Measurements from ENCODE around the gene CPSF3. TPM values are rescaled to one million over a fixed set of nuclear protein-coding genes. Genes with fewer than 3 reads are reported as not detected.
"Not testable (repeated sequence)": the region's sequence is repeated elsewhere in the genome, so short reads cannot be mapped to it uniquely, and the experiment has no call there.

Gene CPSF3
- total RNA-seq, 1 donor: 38.4 TPM

GRCh38 chr2:9498210-9498609, 74.8 kb downstream of the CPSF3 start:
- Histone ChIP-seq H3K4me2 (ENCODE audit: insufficient read depth, low read length) (peak overlapping the region; percentile 20), H3K4me3 (ENCODE audit: insufficient read depth, low read length) (no peak overlapping the region), H3K27me3 (ENCODE audit: insufficient read depth, low read length) (no peaks in the 10 kb centered on the region), H3K36me3 (ENCODE audit: insufficient read depth, low read length) (peaks cover 45% of the 10 kb centered on the region), H2AFZ (ENCODE audit: low read length) (no peak overlapping the region), H4K20me1 (ENCODE audit: insufficient read depth, low read length) (peaks cover 2% of the 10 kb centered on the region), H3K4me1 (ENCODE audit: insufficient read depth, low read length) (peaks cover 14% of the 10 kb centered on the region), H3K9me3 (ENCODE audit: low read depth, low read length) (no peaks in the 10 kb centered on the region), H3K79me2 (ENCODE audit: insufficient read depth, low read length) (peaks cover 5% of the 10 kb centered on the region), H3K27ac (ENCODE audit: low read depth, low read length) (peak overlapping the region; percentile 55)
- DNase-seq (ENCODE audit: insufficient read length, low spot score, missing footprints): peak; percentile 66
- no peak for TF ChIP-seq CTCF (IDR thresholded peaks at IDR 0.05; ENCODE audit: extremely low read depth, low read depth, low read length)

- no peak overlapping the region for H3K4me3 ChIP-seq (ENCODE audit: insufficient read depth, low read length)
- no peak overlapping the region for H3K27ac ChIP-seq (ENCODE audit: low read depth, low read length)
- TF ChIP-seq CTCF (IDR thresholded peaks at IDR 0.05; ENCODE audit: extremely low read depth, low read depth, low read length): no peak
- H3K27me3 ChIP-seq (ENCODE audit: insufficient read depth, low read length): no peaks in the 10 kb centered on the region
- no peaks in the 10 kb centered on the region for H4K20me1 ChIP-seq (ENCODE audit: insufficient read depth, low read length)
- DNase-seq (ENCODE audit: insufficient read length, low spot score, missing footprints): no peak
- H3K4me1 ChIP-seq (ENCODE audit: insufficient read depth, low read length): peaks cover 5% of the 10 kb centered on the region
- peaks cover 11% of the 10 kb centered on the region for H3K79me2 ChIP-seq (ENCODE audit: insufficient read depth, low read length)
- H3K9me3 ChIP-seq (ENCODE audit: low read depth, low read length): no peaks in the 10 kb centered on the region
- H3K4me2 ChIP-seq (ENCODE audit: insufficient read depth, low read length): no peak overlapping the region
- no peak overlapping the region for H2AFZ ChIP-seq (ENCODE audit: low read length)
- peaks cover 24% of the 10 kb centered on the region for H3K36me3 ChIP-seq (ENCODE audit: insufficient read depth, low read length)
Observed at GRCh38 chr2:9508931-9509330, 85.5 kb downstream of the CPSF3 start.

GRCh38 chr2:9513946-9514345, 90.5 kb downstream of the CPSF3 start:
- not testable (repeated sequence) for H3K79me2 ChIP-seq (ENCODE audit: insufficient read depth, low read length); H2AFZ ChIP-seq (ENCODE audit: low read length); H4K20me1 ChIP-seq (ENCODE audit: insufficient read depth, low read length); H3K4me3 ChIP-seq (ENCODE audit: insufficient read depth, low read length); H3K4me2 ChIP-seq (ENCODE audit: insufficient read depth, low read length); H3K4me1 ChIP-seq (ENCODE audit: insufficient read depth, low read length); H3K27ac ChIP-seq (ENCODE audit: low read depth, low read length); DNase-seq (ENCODE audit: insufficient read length, low spot score, missing footprints); H3K27me3 ChIP-seq (ENCODE audit: insufficient read depth, low read length); H3K9me3 ChIP-seq (ENCODE audit: low read depth, low read length)
- H3K36me3 ChIP-seq (ENCODE audit: insufficient read depth, low read length): peaks cover 44% of the 10 kb centered on the region

GRCh38 chr2:9517118-9517782, 93.8 kb downstream of the CPSF3 start:
- H3K9me3 ChIP-seq (ENCODE audit: low read depth, low read length): no peaks in the 10 kb centered on the region
- no peak overlapping the region for H3K27ac ChIP-seq (ENCODE audit: low read depth, low read length)
- no peak overlapping the region for H3K4me3 ChIP-seq (ENCODE audit: insufficient read depth, low read length)
- H3K36me3 ChIP-seq (ENCODE audit: insufficient read depth, low read length): peaks cover 51% of the 10 kb centered on the region
- H3K27me3 ChIP-seq (ENCODE audit: insufficient read depth, low read length): no peaks in the 10 kb centered on the region
- no peak overlapping the region for H3K4me2 ChIP-seq (ENCODE audit: insufficient read depth, low read length)
- no peak for DNase-seq (ENCODE audit: insufficient read length, low spot score, missing footprints)
- no peaks in the 10 kb centered on the region for H4K20me1 ChIP-seq (ENCODE audit: insufficient read depth, low read length)
- peaks cover 4% of the 10 kb centered on the region for H3K4me1 ChIP-seq (ENCODE audit: insufficient read depth, low read length)
- peaks cover 9% of the 10 kb centered on the region for H3K79me2 ChIP-seq (ENCODE audit: insufficient read depth, low read length)
- no peak for TF ChIP-seq CTCF (IDR thresholded peaks at IDR 0.05; ENCODE audit: extremely low read depth, low read depth, low read length)
- no peak overlapping the region for H2AFZ ChIP-seq (ENCODE audit: low read length)
